ENCODE data around the gene FAM193B.

FAM193B gene

DNA sequence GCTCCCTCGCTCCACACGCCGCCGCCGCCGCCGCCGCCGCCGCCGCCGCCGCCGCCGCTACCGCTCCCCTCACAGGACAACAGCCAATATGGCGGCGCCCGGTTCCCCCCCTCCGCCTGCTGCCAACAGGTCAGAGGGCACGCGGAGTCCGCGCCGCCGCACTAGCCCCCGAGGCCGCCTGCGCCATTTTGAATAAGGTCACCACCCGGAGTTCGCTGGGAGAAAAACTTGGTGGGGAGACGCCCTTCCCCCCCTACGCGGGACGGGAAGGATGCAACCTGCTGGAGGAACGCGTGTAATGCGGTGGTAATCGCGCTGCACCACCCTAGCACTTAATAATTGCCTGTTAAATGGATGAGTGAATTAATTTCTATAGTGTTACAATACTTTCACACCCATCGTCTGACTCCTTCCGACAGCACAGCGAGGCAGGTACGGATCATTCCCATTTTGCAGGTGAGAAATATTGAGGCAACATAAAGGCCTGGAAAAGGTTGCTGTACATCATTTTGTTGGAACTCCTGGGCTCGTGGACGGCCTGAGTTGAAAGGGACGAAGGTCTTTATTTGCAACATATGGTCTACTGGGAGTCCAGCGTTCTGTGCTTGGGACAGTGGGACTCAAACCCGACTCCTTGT is at the start of gene FAM193B:
Gene FAM193B, minus strand, starts transcription at position 90 of the 638 bp plus-strand sequence. CDS start 105 bp downstream, outside the sequence.
- peak; percentile 94 for DNase-seq (ENCODE audit: low spot score)
- H3K9me3 Mint-ChIP-seq, result no peaks in the 10 kb centered on the region
- H3K4me1 Mint-ChIP-seq (ENCODE audit: low read depth), result peaks cover 31% of the 10 kb centered on the region
- H3K27ac Mint-ChIP-seq, result peak within 1 kb of the TSS; percentile 64
- peak within 1 kb of the TSS; percentile 89 for H3K4me3 Mint-ChIP-seq
- peaks cover 12% of the 10 kb centered on the region for H3K36me3 Mint-ChIP-seq (ENCODE audit: low read depth)
- no peaks in the 10 kb centered on the region for H3K27me3 Mint-ChIP-seq (ENCODE audit: low read depth)

DNA sequence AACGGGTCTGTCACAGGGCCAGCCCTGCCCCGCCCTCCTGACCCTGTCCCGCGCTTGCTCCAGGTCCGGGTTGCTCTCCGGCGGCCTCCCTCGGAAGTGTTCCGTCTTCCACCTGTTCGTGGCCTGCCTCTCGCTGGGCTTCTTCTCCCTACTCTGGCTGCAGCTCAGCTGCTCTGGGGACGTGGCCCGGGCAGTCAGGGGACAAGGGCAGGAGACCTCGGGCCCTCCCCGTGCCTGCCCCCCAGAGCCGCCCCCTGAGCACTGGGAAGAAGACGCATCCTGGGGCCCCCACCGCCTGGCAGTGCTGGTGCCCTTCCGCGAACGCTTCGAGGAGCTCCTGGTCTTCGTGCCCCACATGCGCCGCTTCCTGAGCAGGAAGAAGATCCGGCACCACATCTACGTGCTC is 49.8 kb upstream of the FAM193B start:
- H3K36me3 Mint-ChIP-seq (ENCODE audit: low read depth), result no peaks in the 10 kb centered on the region
- no peak overlapping the region for H3K4me3 Mint-ChIP-seq
- H3K27me3 Mint-ChIP-seq (ENCODE audit: low read depth), result no peaks in the 10 kb centered on the region
- H3K27ac Mint-ChIP-seq, result no peak overlapping the region
- no peaks in the 10 kb centered on the region for H3K9me3 Mint-ChIP-seq
- no peak for DNase-seq (ENCODE audit: low spot score)
- peaks cover 10% of the 10 kb centered on the region for H3K4me1 Mint-ChIP-seq (ENCODE audit: low read depth)

DNA sequence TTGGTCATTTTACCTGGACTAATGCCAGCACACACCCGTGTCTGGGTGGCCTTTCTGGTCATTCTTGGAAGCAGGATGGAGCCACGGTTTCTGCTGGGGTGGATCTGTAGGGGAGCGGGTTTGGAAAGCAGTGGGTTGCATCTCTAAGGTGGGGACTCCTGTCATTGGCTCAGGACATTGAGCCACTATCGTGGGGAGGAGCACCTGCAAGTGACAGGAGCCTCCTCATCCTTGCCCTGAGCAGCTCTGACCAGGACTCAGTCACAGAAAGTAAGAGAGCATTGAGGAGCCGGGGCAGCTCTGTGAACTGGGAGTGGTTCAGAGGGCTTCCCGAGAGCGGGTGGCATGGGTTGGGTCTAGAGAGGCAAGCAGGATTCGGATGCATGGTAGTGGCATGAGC is 49.3 kb upstream of the FAM193B start:
- Mint-ChIP-seq H3K36me3 (ENCODE audit: low read depth) (no peaks in the 10 kb centered on the region), H3K4me3 (no peak overlapping the region), H3K27me3 (ENCODE audit: low read depth) (no peaks in the 10 kb centered on the region), H3K9me3 (no peaks in the 10 kb centered on the region), H3K4me1 (ENCODE audit: low read depth) (peaks cover 13% of the 10 kb centered on the region), H3K27ac (no peak overlapping the region)
- no peak for DNase-seq (ENCODE audit: low spot score)

DNA sequence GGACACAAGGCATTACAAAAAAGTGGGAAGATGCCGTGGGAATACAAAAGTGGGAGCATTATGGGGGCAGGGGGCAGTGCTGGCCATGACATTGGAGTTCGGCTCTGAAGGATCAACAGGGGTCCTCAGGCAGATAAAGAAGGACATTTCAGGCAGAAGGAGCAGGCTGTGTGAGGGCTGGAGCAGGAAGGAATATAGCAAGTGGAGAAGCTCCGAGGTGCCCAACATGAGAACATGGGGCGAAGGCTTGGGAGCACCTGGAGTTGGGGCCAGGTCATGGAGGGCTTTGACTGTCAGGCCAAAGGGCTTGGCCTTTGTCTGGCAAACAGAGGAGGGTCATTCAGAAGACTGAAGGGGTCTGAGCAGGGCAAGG is 48.1 kb upstream of the FAM193B start:
- H3K4me1 Mint-ChIP-seq (ENCODE audit: low read depth), result peaks cover 17% of the 10 kb centered on the region

DNA sequence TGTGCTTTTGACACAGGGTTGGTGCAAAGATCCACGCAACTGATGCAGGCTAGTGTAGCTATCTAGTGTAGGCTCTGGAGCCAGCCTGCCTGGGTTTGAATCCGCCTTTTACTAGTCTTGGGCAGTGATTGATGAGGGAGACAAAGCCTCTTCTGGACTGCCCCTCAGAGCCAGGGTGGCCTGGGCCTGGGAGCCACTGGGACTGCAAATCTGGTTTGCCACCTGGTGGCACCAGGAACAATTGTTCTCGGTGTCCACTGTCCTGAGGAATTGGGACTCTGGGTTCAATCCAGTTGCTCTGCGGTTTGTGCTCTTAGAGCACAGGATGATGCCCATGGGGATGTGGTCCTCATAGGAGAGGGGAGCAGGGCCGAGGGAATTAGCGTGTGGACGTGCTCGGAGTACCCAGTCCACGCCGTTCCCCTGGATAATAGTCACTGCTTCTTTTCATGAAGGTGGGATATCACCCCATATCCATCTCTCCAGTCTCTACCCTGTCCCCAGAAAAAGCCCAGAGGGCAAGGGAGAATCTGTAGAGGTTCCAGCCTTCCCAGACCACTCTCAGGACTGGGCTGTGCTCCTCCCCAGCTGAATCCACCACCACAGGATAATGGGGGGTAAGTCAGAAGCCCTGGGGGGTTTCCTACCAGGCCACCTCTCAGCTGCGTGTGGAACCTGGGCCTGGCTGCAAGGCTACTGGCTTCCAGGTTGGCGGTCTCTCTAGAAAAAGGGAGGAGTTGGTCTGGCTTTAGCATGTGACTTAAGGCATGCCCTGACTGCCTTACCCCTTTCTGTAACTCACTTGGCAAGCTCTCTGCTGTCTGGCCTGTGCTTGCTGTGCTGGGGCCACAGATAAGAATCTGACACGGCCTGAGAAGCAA is 47.5 kb upstream of the FAM193B start:
- Mint-ChIP-seq H3K4me1 (ENCODE audit: low read depth) (peaks cover 17% of the 10 kb centered on the region), H3K9me3 (no peaks in the 10 kb centered on the region), H3K4me3 (peak overlapping the region; percentile 95), H3K27me3 (ENCODE audit: low read depth) (no peaks in the 10 kb centered on the region), H3K27ac (peak overlapping the region; percentile 50), H3K36me3 (ENCODE audit: low read depth) (peaks cover 5% of the 10 kb centered on the region)
- DNase-seq (ENCODE audit: low spot score), result no peak

More for the DNA sequence above, 48.1 kb upstream of the FAM193B start:
- DNase-seq (ENCODE audit: low spot score), result no peak
- Mint-ChIP-seq H3K27ac (no peak overlapping the region), H3K9me3 (no peaks in the 10 kb centered on the region), H3K27me3 (ENCODE audit: low read depth) (no peaks in the 10 kb centered on the region), H3K4me3 (no peak overlapping the region), H3K36me3 (ENCODE audit: low read depth) (peaks cover 3% of the 10 kb centered on the region)

DNA sequence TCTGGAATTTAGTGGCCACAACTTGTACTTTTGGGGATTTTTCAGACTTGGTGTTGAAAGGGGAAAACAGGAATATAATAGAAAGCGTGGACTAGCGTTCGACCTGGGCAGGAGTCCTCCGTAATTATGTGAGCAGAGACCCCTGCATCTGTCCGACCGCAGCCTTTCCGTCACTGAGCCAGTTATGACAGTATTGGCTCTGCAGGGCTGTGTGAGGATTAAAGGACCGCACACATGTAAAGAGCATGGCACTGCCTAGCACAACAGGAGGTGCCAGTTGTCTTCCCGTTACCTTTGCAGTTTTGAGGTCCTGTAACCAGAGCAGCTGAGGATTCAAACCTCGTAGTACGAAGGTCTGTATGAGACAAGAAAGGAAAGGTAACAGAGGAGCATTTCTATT is 46.8 kb upstream of the FAM193B start:
- no peak for DNase-seq (ENCODE audit: low spot score)
- H3K27me3 Mint-ChIP-seq (ENCODE audit: low read depth), result no peaks in the 10 kb centered on the region
- H3K4me3 Mint-ChIP-seq, result peak overlapping the region; percentile 95
- no peaks in the 10 kb centered on the region for H3K9me3 Mint-ChIP-seq
- peaks cover 11% of the 10 kb centered on the region for H3K36me3 Mint-ChIP-seq (ENCODE audit: low read depth)
- peaks cover 18% of the 10 kb centered on the region for H3K4me1 Mint-ChIP-seq (ENCODE audit: low read depth)
- H3K27ac Mint-ChIP-seq, result no peak overlapping the region

DNA sequence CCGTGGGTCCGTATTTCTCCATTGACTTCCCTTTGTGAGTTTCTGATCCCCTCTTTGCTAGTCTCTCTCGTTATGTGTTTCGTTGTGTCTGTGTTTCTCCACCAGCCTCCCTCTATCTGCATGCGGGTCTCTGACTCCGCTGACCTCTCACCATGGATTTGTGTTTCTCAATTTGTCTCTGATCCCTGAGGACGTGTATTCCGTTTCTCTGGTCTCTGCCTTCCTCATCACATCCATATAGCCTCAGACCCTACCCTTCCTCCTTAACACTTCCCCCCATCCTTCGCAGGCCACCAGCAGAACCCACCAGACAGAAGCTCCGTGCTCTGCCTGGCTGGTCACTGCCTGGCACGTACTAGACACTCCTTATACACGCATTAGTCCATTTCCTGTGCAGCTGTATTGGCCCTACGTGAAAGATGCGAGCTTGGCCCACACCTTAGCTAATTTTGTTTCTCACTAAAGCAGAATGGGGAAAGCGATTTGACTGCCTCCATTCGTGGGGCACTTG is 46.2 kb upstream of the FAM193B start:
- Mint-ChIP-seq H3K36me3 (ENCODE audit: low read depth) (peaks cover 17% of the 10 kb centered on the region), H3K27me3 (ENCODE audit: low read depth) (no peaks in the 10 kb centered on the region)

DNA sequence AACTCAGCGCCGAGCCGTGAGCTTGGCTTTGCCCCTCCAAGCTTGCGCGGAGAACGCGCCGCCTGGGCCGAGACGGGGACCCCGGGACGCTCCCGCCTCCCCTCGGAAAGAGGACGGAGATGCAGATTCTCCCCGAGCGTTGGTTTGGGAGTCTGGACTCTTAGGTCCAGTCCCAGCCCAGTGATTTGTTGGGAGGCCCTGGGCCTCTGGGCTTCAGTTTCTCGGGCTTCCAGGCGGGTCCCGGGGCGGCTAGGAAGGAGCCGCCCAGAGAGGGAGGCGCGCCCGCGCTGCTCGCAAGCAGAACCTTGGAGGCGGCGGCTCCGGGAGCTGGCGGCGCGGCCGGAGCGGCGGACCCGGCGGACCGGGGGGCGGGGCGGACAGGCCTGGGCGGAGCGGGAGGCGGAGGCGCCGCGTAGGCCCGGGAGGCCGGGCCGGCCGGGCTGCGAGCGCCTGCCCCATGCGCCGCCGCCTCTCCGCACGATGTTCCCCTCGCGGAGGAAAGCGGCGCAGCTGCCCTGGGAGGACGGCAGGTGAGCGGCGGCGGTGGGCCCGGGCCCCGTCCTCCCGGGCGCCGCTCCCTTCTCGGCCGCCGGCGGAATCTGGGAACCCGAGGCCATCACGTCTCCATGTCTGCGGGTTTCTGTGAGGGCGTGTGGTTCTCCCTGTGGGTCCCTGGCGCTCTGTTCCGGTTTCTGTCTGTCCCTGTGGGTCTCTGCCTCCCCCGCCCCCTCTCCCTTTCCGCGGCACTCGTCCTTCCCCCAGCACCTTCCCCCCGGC is 45.6 kb upstream of the FAM193B start, which contains the start of gene B4GALT7:
Gene B4GALT7, plus strand, starts transcription at position 402 of the 777 bp plus-strand sequence. Its CDS starts 79 bp downstream, at position 481.
- DNase-seq (ENCODE audit: low spot score), result peak; percentile 86
- peaks cover 21% of the 10 kb centered on the region for H3K36me3 Mint-ChIP-seq (ENCODE audit: low read depth)
- H3K27me3 Mint-ChIP-seq (ENCODE audit: low read depth), result no peaks in the 10 kb centered on the region
- H3K9me3 Mint-ChIP-seq, result no peaks in the 10 kb centered on the region
- H3K4me3 Mint-ChIP-seq, result peak within 1 kb of the TSS; percentile 95
- H3K4me1 Mint-ChIP-seq (ENCODE audit: low read depth), result peaks cover 18% of the 10 kb centered on the region
- peak within 1 kb of the TSS; percentile 94 for H3K27ac Mint-ChIP-seq

More for the DNA sequence above, 46.2 kb upstream of the FAM193B start:
- Mint-ChIP-seq H3K9me3 (no peaks in the 10 kb centered on the region), H3K4me1 (ENCODE audit: low read depth) (peaks cover 18% of the 10 kb centered on the region), H3K27ac (peak overlapping the region; percentile 94), H3K4me3 (peak overlapping the region; percentile 95)
- no peak for DNase-seq (ENCODE audit: low spot score)

DNA sequence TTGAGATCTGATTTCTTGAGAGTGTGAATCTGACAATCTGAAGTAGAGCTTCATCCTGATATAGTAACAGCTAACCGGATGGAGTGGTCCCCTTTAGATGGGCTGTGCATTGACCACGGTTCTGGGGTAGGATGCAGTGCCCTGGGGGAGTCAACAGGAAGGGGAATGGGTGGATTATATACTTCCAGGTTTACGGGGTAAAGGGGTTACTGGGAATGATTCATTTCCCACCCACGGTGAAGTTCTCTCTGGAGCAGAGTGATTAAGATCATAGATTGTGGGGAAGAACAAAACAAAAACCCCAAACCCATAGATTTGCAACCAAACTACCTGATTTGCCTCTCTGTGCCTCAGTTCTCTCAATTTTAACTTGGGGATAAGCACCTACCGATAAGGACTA is 44.1 kb upstream of the FAM193B start:
- H3K27ac Mint-ChIP-seq, result peak overlapping the region; percentile 20
- H3K9me3 Mint-ChIP-seq, result no peaks in the 10 kb centered on the region
- peaks cover 20% of the 10 kb centered on the region for H3K4me1 Mint-ChIP-seq (ENCODE audit: low read depth)
- H3K36me3 Mint-ChIP-seq (ENCODE audit: low read depth), result peaks cover 34% of the 10 kb centered on the region
- DNase-seq (ENCODE audit: low spot score), result no peak
- H3K4me3 Mint-ChIP-seq, result peak overlapping the region; percentile 61
- H3K27me3 Mint-ChIP-seq (ENCODE audit: low read depth), result no peaks in the 10 kb centered on the region

DNA sequence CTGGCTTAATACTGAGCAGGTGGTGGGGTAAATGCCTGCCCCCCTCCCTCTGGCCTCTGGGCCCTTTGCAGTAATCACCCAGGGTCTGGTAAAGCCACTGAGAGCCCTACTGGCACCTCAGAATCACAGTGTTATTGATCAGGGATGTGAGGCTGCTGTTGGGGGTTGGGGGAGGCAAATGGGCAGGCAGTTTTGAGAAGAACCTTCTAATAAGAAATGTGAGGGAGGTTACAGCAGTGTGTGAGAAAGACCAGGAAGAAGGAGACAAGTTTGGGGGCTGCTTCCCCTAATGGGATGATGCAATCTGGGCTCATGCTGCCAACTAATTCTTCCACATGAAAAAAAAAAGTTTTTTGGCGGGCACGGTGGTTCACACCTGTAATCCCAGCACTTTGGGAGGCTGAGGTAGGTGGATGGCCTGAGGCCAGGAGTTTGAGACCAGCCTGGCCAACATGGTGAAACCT is 42.4 kb upstream of the FAM193B start:
- peaks cover 44% of the 10 kb centered on the region for H3K36me3 Mint-ChIP-seq (ENCODE audit: low read depth)
- H3K4me1 Mint-ChIP-seq (ENCODE audit: low read depth), result peaks cover 23% of the 10 kb centered on the region
- H3K9me3 Mint-ChIP-seq, result no peaks in the 10 kb centered on the region
- H3K27me3 Mint-ChIP-seq (ENCODE audit: low read depth), result no peaks in the 10 kb centered on the region
- no peak for DNase-seq (ENCODE audit: low spot score)
- H3K4me3 Mint-ChIP-seq, result no peak overlapping the region
- H3K27ac Mint-ChIP-seq, result no peak overlapping the region

DNA sequence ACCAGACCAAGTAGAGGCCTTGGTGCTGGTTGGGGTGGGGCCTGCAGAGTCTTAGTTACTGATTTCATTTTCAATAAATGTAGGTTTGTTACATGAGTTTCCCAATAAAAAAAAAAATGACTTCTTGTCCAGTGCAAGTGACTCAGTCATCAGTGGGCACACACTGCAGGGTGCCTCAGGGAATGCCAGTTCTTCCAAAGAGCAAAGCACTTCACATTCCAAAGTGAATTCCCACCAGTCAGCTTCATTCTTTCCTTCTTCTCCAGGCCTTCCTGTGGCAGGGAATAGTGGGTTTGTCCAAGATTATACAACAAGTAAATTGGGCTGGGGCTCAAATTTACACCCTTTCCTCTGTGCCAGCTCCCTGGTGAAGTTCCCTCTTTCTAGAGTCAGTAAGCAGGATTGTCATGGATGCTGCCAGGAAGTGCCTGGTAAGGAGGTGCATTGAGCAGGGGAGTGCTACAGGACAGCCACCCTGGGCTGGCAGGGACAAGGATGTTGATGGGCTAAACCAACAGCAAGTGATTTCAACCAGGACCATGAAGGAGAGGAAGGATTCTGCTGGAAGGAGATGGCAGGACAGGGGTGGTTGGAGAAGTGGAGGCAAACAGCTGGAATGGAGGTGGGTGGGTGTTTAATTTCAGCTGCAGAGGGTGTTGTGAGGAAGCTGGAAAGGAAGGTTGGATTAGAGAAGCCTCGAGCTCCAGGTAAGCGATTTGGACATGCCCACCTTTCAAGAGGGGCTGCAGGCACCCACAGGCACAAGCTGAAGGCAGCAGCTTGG is 41.8 kb upstream of the FAM193B start:
- no peaks in the 10 kb centered on the region for H3K27me3 Mint-ChIP-seq (ENCODE audit: low read depth)
- peaks cover 44% of the 10 kb centered on the region for H3K36me3 Mint-ChIP-seq (ENCODE audit: low read depth)
- H3K9me3 Mint-ChIP-seq, result no peaks in the 10 kb centered on the region
- DNase-seq (ENCODE audit: low spot score), result no peak
- H3K4me3 Mint-ChIP-seq, result no peak overlapping the region
- H3K4me1 Mint-ChIP-seq (ENCODE audit: low read depth), result peaks cover 26% of the 10 kb centered on the region
- peak overlapping the region; percentile 53 for H3K27ac Mint-ChIP-seq

DNA sequence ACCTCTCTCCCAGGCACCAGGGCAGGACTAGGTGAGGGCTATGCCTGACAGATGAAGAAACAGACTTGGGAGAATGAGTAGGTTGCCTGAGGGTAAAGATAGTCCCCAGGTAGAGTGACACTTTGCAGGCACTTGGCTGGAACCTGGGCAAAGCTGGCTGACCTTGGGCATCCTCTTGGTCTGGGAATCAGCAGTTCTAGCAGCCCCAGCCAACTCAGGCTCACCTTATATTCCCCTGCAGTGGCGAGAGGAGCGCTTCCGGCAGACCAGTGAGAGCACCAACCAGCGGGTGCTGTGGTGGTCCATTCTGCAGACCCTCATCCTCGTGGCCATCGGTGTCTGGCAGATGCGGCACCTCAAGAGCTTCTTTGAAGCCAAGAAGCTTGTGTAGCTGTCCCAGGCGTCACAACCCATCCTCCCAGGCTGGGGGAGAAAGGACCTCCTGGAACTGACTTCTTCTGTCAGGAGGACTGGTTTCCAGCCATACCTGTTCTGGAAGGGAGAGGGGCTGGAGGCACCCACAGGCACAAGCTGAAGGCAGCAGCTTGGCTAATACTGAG is 40.7 kb upstream of the FAM193B start:
- DNase-seq (ENCODE audit: low spot score), result no peak
- Mint-ChIP-seq H3K27me3 (ENCODE audit: low read depth) (peaks cover 6% of the 10 kb centered on the region), H3K4me3 (no peak overlapping the region), H3K36me3 (ENCODE audit: low read depth) (peaks cover 44% of the 10 kb centered on the region), H3K9me3 (no peaks in the 10 kb centered on the region), H3K27ac (no peak overlapping the region), H3K4me1 (ENCODE audit: low read depth) (peaks cover 20% of the 10 kb centered on the region)

DNA sequence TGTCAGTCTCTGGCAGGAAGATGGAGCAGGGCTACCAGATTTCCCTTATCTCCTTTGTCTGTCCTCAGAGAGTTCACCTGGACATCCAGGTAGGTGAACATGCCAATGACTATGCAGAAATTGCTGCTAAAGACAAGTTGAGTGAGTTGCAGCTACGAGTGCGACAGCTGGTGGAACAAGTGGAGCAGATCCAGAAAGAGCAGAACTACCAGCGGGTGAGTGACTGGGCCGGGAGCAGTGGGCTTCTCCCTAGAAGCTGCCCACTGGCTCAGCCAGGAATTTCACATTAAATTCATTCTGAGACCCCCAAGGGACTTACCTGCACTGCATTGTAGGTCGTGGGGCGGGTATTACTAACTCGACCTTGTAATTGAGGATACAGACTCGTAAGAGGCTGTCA is 39.7 kb upstream of the FAM193B start:
- H3K27me3 Mint-ChIP-seq (ENCODE audit: low read depth), result peaks cover 9% of the 10 kb centered on the region
- no peaks in the 10 kb centered on the region for H3K9me3 Mint-ChIP-seq
- peak overlapping the region; percentile 15 for H3K27ac Mint-ChIP-seq
- no peak overlapping the region for H3K4me3 Mint-ChIP-seq
- peaks cover 18% of the 10 kb centered on the region for H3K4me1 Mint-ChIP-seq (ENCODE audit: low read depth)
- H3K36me3 Mint-ChIP-seq (ENCODE audit: low read depth), result peaks cover 44% of the 10 kb centered on the region
- no peak for DNase-seq (ENCODE audit: low spot score)

Measured in T-helper 2 cell treated with Interferon-gamma antibody and Interleukin-4, amounts not matched to agents 5 μg/mL and 100 μg/mL, for 36 hours (primary cell).